GM12878 (cell line): Measurements from ENCODE around the gene ARRDC4. TPM values are rescaled to one million over a fixed set of nuclear protein-coding genes. Genes with fewer than 3 reads are reported as not detected.

ENCODE experiments used
- ATAC-seq: fragments of 200-7000 bp; cut with Tn5 transposase; 3 replicates; pipeline ENCODE4 v1.9.1; 2020; ENCODE audit warnings: mild to moderate bottlenecking, moderate library complexity
- BruUV-seq: library from RNA; stranded (reverse); fragments of 400-500 nt; replicated peaks from 2 replicates; lab custom pipeline; 2021; lab: Mats Ljungman, UMichigan
- CTCF ChIA-PET: fragments of 300-600 bp; sonication (Branson Sonifier 250); formaldehyde crosslinking; extraction: SDS; loops from one replicate; lab custom pipeline; 2021; ENCODE audit warnings: inconsistent platforms; lab: Yijun Ruan, JAX
- POLR2A ChIA-PET: fragments of 350-600 bp; formaldehyde crosslinking; extraction: SDS; loops from one replicate; lab custom pipeline; 2021; ENCODE audit warnings: inconsistent platforms; lab: Charles Lee
- RAD21 ChIA-PET: fragments of 300-600 bp; sonication (Branson Sonifier 250); formaldehyde crosslinking; loops from one replicate; lab custom pipeline; 2023; ENCODE audit warnings: antibody characterized with exemption; ENCODE audit not compliant: unreplicated experiment; lab: Charles Lee
- SMC1A ChIA-PET: fragments of 300-600 bp; sonication (Branson Sonifier 250); formaldehyde crosslinking; loops from one replicate; lab custom pipeline; 2023; ENCODE audit not compliant: unreplicated experiment, uncharacterized antibody; lab: Charles Lee
- DNase-seq: peaks from one replicate; pipeline ENCODE4 v3.0.0-alpha.2; 2011; ENCODE audit warnings: low read depth, low spot score
- FAIRE-seq: peaks from 3 replicates; lab custom pipeline; 2011; peaks lifted over from hg19 to GRCh38; lab: Jason Lieb, UNC
- H2AFZ ChIP-seq: 2 replicates; pipeline ENCODE4 v1.6.0; 2011; ENCODE audit warnings: low read depth, low read length, control low read depth; ENCODE audit not compliant: control insufficient read depth
- H3K27ac ChIP-seq: 2 replicates; pipeline ENCODE4 v1.5.1; 2011; ENCODE audit warnings: control low read depth; ENCODE audit not compliant: control insufficient read depth, insufficient read depth
- H3K27me3 ChIP-seq, 2 experiments: replicated peaks in 1 of 2; 2 replicates each; pipeline versions ENCODE4 v1.6.0 to v1.6.1; 2011; ENCODE audit warnings: low read length in 1 of 2; ENCODE audit not compliant: control insufficient read depth in 2 of 2, insufficient read depth in 2 of 2
- H3K36me3 ChIP-seq, 2 experiments: 2 replicates each; pipeline ENCODE4 v1.5.1; 2011; ENCODE audit warnings: low read length in 1 of 2; ENCODE audit not compliant: control insufficient read depth in 2 of 2, insufficient read depth in 2 of 2
- H3K4me1 ChIP-seq: 2 replicates; pipeline ENCODE4 v1.6.1; 2011; ENCODE audit warnings: mild to moderate bottlenecking, low read length, moderate library complexity, mixed read lengths; ENCODE audit not compliant: control insufficient read depth, insufficient read depth
- H3K4me2 ChIP-seq: 2 replicates; pipeline ENCODE4 v1.6.0; 2011; ENCODE audit warnings: control low read depth; ENCODE audit not compliant: control insufficient read depth, insufficient read depth
- H3K4me3 ChIP-seq: fragments of 200-600 bp; sonication (generic); 2 replicates; pipeline ENCODE4 v1.5.1; 2016
- H3K79me2 ChIP-seq: 2 replicates; pipeline ENCODE4 v1.6.0; 2011; ENCODE audit warnings: low read length; ENCODE audit not compliant: control insufficient read depth, insufficient read depth
- H3K9ac ChIP-seq: 2 replicates; pipeline ENCODE4 v1.8.0; 2011; ENCODE audit warnings: low read length, control low read depth, mixed read lengths; ENCODE audit not compliant: control insufficient read depth, insufficient read depth
- H3K9me3 ChIP-seq: replicated peaks from 3 replicates; pipeline ENCODE4 v1.5.1; 2011; ENCODE audit warnings: mild to moderate bottlenecking, low read length; ENCODE audit not compliant: control insufficient read depth, insufficient read depth
- H4K20me1 ChIP-seq: 2 replicates; pipeline ENCODE4 v1.6.0; 2011; ENCODE audit not compliant: control insufficient read depth, insufficient read depth
- ATF3 ChIP-seq: IDR thresholded peaks from 2 replicates; pipeline ENCODE4 v1.6.1; 2011; ENCODE audit warnings: low read depth, mild to moderate bottlenecking, low read length, moderate library complexity, borderline replicate concordance; ENCODE audit errors: extremely low read depth
- BCL11A ChIP-seq: IDR thresholded peaks from 2 replicates; pipeline ENCODE4 v1.6.1; 2011; ENCODE audit warnings: low read depth, low read length
- CHD2 ChIP-seq: IDR thresholded peaks from 2 replicates; pipeline ENCODE4 v1.6.1; 2011; ENCODE audit warnings: low read depth, low read length, improper control_type of control experiment, borderline replicate concordance
- EGR1 ChIP-seq, 2 experiments: IDR thresholded peaks; 1 replicate in 1 of 2; 2 replicates in 1 of 2; pipeline ENCODE4 v1.6.1; 2011 to 2012; ENCODE audit warnings: low read depth in 2 of 2, low read length in 2 of 2, borderline replicate concordance in 1 of 2, mild to moderate bottlenecking in 1 of 2, moderate library complexity in 1 of 2
- HDAC2 ChIP-seq: fragments of 200-600 bp; sonication (generic); IDR thresholded peaks from 2 replicates; pipeline ENCODE4 v1.6.1; 2017
- IRF4 ChIP-seq: IDR thresholded peaks from 2 replicates; pipeline ENCODE4 v1.6.1; 2011; ENCODE audit warnings: low read depth, low read length
- MYB ChIP-seq: fragments of 150-350 bp; IDR thresholded peaks from 2 replicates; pipeline ENCODE4 v1.6.1; 2014; ENCODE audit warnings: mild to moderate bottlenecking, low read depth, low read length, borderline replicate concordance
- NR2C2 ChIP-seq: IDR thresholded peaks from 2 replicates; pipeline ENCODE4 v1.6.1; 2011; ENCODE audit warnings: borderline replicate concordance, low read depth; ENCODE audit not compliant: control insufficient read depth, insufficient read length
- NR2F1 ChIP-seq: fragments of 450-650 bp; conservative IDR thresholded peaks from 2 replicates; pipeline ENCODE4 v1.6.1; 2017; ENCODE audit warnings: mild to moderate bottlenecking
- PKNOX1 ChIP-seq: fragments of 450-650 bp; IDR thresholded peaks from 2 replicates; pipeline ENCODE4 v1.6.1; 2016; ENCODE audit warnings: mild to moderate bottlenecking
- PRDM15 ChIP-seq: fragments of 450-650 bp; formaldehyde crosslinking; IDR thresholded peaks from 2 replicates; pipeline ENCODE4 v1.4.0; 2020; ENCODE audit warnings: mild to moderate bottlenecking, moderate library complexity
- TCF7 ChIP-seq: IDR thresholded peaks from 2 replicates; pipeline ENCODE4 v1.6.1; 2014; ENCODE audit warnings: antibody characterized with exemption, borderline replicate concordance
- ZZZ3 ChIP-seq: IDR thresholded peaks from 2 replicates; pipeline ENCODE4 v1.6.1; 2011; ENCODE audit warnings: low read depth; ENCODE audit not compliant: control insufficient read depth, insufficient read length
- WGBS: methylation state at CpG from one replicate; pipeline ENCODE4 v1.1.6; 2016; ENCODE audit warnings: low lambda C conversion rate; ENCODE audit not compliant: insufficient replicate concordance, insufficient coverage; ENCODE audit errors: missing lambda C conversion rate; 5-methylcytosine and 5-hydroxymethylcytosine counted together
- in situ Hi-C: fragments of 300-500 bp; cut with MboI; formaldehyde crosslinking; loops from 9 replicates; pipeline ENCODE4 v1.14.3; 2018; ENCODE audit warnings: mixed read lengths
- intact Hi-C: fragments of 100-400 bp; cut with micrococcal nuclease; formaldehyde crosslinking; loops from one replicate; pipeline ENCODE4 v1.14.2; 2022; ENCODE audit not compliant: unreplicated experiment
- polyA plus RNA-seq, 11 experiments: library from polyadenylated mRNA; depleted of rRNA in 4 of 11; unstranded in 6 of 11; stranded (reverse) in 5 of 11; fragments of >200 nt; fragmentation: Nextera tagmentation in 4 of 11; fragmentation: Illumina TruSeq in 1 of 11; extraction: Ambion mirVana in 4 of 11; extraction: Trizol in 1 of 11; gene quantifications; 1 replicate in 1 of 11; 2 replicates in 10 of 11; pipeline versions ENCODE4 v1.2.1 to v1.2.3, GENCODE V29; 2011 to 2016; ENCODE audit warnings: inconsistent platforms in 2 of 11, missing spikeins in 2 of 11, low read depth in 1 of 11
- total RNA-seq, 4 experiments: library from RNA; depleted of rRNA in 3 of 4; stranded (reverse); fragments of >200 nt in 3 of 4; fragmentation: Illumina TruSeq in 1 of 4; extraction: Trizol in 1 of 4; gene quantifications; 2 replicates each; pipeline versions ENCODE4 v1.2.1 to v1.2.3, GENCODE V29; 2013 to 2021

ARRDC4 gene
- total and polyA plus RNA-seq, 10 of the 15 experiments (the other 5 are each of a cell fraction or from before 2014, with no cell fraction given), result 0.03 to 0.54 (median 0.07) TPM

- ChIA-PET CTCF (no interaction called here), SMC1A (no interaction called here), RAD21 (no interaction called here), POLR2A (no interaction called here)
- no peak overlapping the region for H3K4me3 ChIP-seq
- H2AFZ ChIP-seq, result no peak overlapping the region
- intact Hi-C loops (no loop called here), in situ Hi-C loops (no loop called here)
- no peaks in the 10 kb centered on the region for H4K20me1 ChIP-seq
- 10% methylated on average over 5 of the region's 5 CpGs for WGBS
- ATAC-seq (no peak), FAIRE-seq (no peak), DNase-seq (no peak)
- no peaks in the 10 kb centered on the region; the same call in 2 of the 3 replicates for H3K9me3 ChIP-seq
- no TSS peak for BruUV-seq
- no peaks in the 10 kb centered on the region for H3K36me3 ChIP-seq
- H3K9ac ChIP-seq, result no peak overlapping the region
- TF ChIP-seq HDAC2 (no peak), NR2C2 (no peak), NR2F1 (no peak), IRF4 (no peak), CHD2 (no peak), ZZZ3 (no peak), EGR1 (IDR thresholded peaks at IDR 0.05; ENCODE audit: borderline replicate concordance in 1 of 2, low read depth in 2 of 2, low read length in 2 of 2) (no peak)
- no peaks in the 10 kb centered on the region for H3K79me2 ChIP-seq
- H3K27ac ChIP-seq, result no peak overlapping the region
- no peak overlapping the region for H3K4me2 ChIP-seq
- no peaks in the 10 kb centered on the region for H3K4me1 ChIP-seq
- no peaks in the 10 kb centered on the region for H3K27me3 ChIP-seq
These were observed 43.0 kb downstream of the ARRDC4 start for GRCh38 chr15:98003518-98003917.

- POLR2A ChIA-PET, result no interaction called here
- Histone ChIP-seq H3K9me3 (no peaks in the 10 kb centered on the region; the same call in 2 of the 3 replicates), H3K9ac (no peak overlapping the region), H3K36me3 (no peaks in the 10 kb centered on the region), H2AFZ (no peak overlapping the region), H3K4me1 (no peaks in the 10 kb centered on the region), H3K27me3 (no peaks in the 10 kb centered on the region), H3K4me2 (no peak overlapping the region), H3K79me2 (no peaks in the 10 kb centered on the region), H4K20me1 (no peaks in the 10 kb centered on the region), H3K4me3 (no peak overlapping the region), H3K27ac (no peak overlapping the region)
- ATAC-seq (no peak), FAIRE-seq (no peak), DNase-seq (no peak)
- BruUV-seq, result no TSS peak
- whole genome bisulfite sequencing, result 4% methylated on average over 3 of the region's 3 CpGs
- intact Hi-C loops, result no loop called here
- SMC1A ChIA-PET, result no interaction called here
- in situ Hi-C loops, result no loop called here
- RAD21 ChIA-PET, result no interaction called here
- CTCF ChIA-PET, result no interaction called here
- no peak for TF ChIP-seq PRDM15 (CRISPR knock-in tag)
- TF ChIP-seq MYB, result no peak
- TF ChIP-seq PKNOX1, result no peak
- no peak for TF ChIP-seq TCF7
- TF ChIP-seq BCL11A, result no peak
- TF ChIP-seq ATF3, result no peak
- TF ChIP-seq HDAC2, result no peak
These were observed 43.5 kb downstream of the ARRDC4 start for GRCh38 chr15:98003996-98004395.
